ENCODE data around the gene FBXW8. TPM values are rescaled to one million over a fixed set of nuclear protein-coding genes. Genes with fewer than 3 reads are reported as not detected.

Gene FBXW8
- total RNA-seq, 5 donors from 2014 or later (not counting 1 experiment from before 2014, with no cell fraction given) = 10.7 to 17.9 (median 13.0) TPM

- Histone ChIP-seq H3K36me3 (ENCODE audit: control insufficient read depth in 2 of 2, extremely low read depth in 1 of 2, insufficient read depth in 1 of 2, low read length in 1 of 2) (no peaks in the 10 kb centered on the region), H3K4me1 (ENCODE audit: control insufficient read depth in 1 of 2, extremely low read depth in 1 of 2, insufficient read depth in 2 of 2, low read length in 2 of 2) (no peaks in the 10 kb centered on the region), H3K9me3 (no peaks in the 10 kb centered on the region), H3K27ac (ENCODE audit: low read length) (no peak overlapping the region), H3K4me3 (ENCODE audit: control insufficient read depth in 1 of 2, extremely low read depth in 1 of 2, low read length in 1 of 2) (no peak overlapping the region), H3K27me3 (replicated peaks in 1 of 2; ENCODE audit: control insufficient read depth in 2 of 2, extremely low read depth in 1 of 2, insufficient read depth in 2 of 2, low read length in 1 of 2) (no peaks in the 10 kb centered on the region)
- 93% methylated on average over 5 of the region's 7 CpGs for WGBS (ENCODE audit: insufficient coverage)
- DNase-seq (no peak), ATAC-seq (replicated peaks in 1 of 4) (no peak)
- H3K4me3 Mint-ChIP-seq = no peak overlapping the region
- H3K36me3 Mint-ChIP-seq = peaks cover 19% of the 10 kb centered on the region
- H3K27ac Mint-ChIP-seq = no peak overlapping the region
- ChIA-PET POLR2A (no interaction called here), CTCF (interaction anchor here (0.5 to 0.7 kb wide), 2 partner anchors 22 to 1190 kb away, joined by 3 to 6 read pairs; no protein-coding TSS in a partner anchor)
- no peaks in the 10 kb centered on the region for H3K4me1 Mint-ChIP-seq
- no peaks in the 10 kb centered on the region for H3K27me3 Mint-ChIP-seq
- no peaks in the 10 kb centered on the region for H3K9me3 Mint-ChIP-seq
Measured at GRCh38 chr12:116978791-116979508, 68.2 kb downstream of the FBXW8 start.

- H3K4me1 Mint-ChIP-seq = no peaks in the 10 kb centered on the region
- H3K36me3 Mint-ChIP-seq = peaks cover 13% of the 10 kb centered on the region
- no CpG with 5 or more reads among the region's 1 CpG for WGBS (ENCODE audit: insufficient coverage)
- POLR2A ChIA-PET = no interaction called here
- no peaks in the 10 kb centered on the region for H3K27me3 ChIP-seq (replicated peaks in 1 of 2; ENCODE audit: control insufficient read depth in 2 of 2, extremely low read depth in 1 of 2, insufficient read depth in 2 of 2, low read length in 1 of 2)
- H3K27ac ChIP-seq (ENCODE audit: low read length) = no peak overlapping the region
- H3K4me1 ChIP-seq (ENCODE audit: control insufficient read depth in 1 of 2, extremely low read depth in 1 of 2, insufficient read depth in 2 of 2, low read length in 2 of 2) = no peaks in the 10 kb centered on the region
- CTCF ChIA-PET = interaction anchor here in 1 of 2 donors (0.6 kb wide), 1 partner anchor 1014 kb away, joined by 3 read pairs; no protein-coding TSS in a partner anchor
- peaks cover 0 to 1% of the 10 kb centered on the region in 2 donors for H3K36me3 ChIP-seq (ENCODE audit: control insufficient read depth in 2 of 2, extremely low read depth in 1 of 2, insufficient read depth in 1 of 2, low read length in 1 of 2)
- no peaks in the 10 kb centered on the region for H3K9me3 ChIP-seq
- H3K4me3 ChIP-seq (ENCODE audit: control insufficient read depth in 1 of 2, extremely low read depth in 1 of 2, low read length in 1 of 2) = no peak overlapping the region
- DNase-seq = no peak
- ATAC-seq (replicated peaks in 1 of 4) = no peak
- no peak overlapping the region for H3K4me3 Mint-ChIP-seq
- no peaks in the 10 kb centered on the region for H3K9me3 Mint-ChIP-seq
- no peak overlapping the region for H3K27ac Mint-ChIP-seq
- H3K27me3 Mint-ChIP-seq = no peaks in the 10 kb centered on the region
Measured at GRCh38 chr12:116980083-116980482, 69.3 kb downstream of the FBXW8 start.

- Histone ChIP-seq H3K9me3 (no peaks in the 10 kb centered on the region), H3K27ac (ENCODE audit: low read length) (no peak overlapping the region), H3K4me3 (ENCODE audit: control insufficient read depth in 1 of 2, extremely low read depth in 1 of 2, low read length in 1 of 2) (no peak overlapping the region), H3K36me3 (ENCODE audit: control insufficient read depth in 2 of 2, extremely low read depth in 1 of 2, insufficient read depth in 1 of 2, low read length in 1 of 2) (peaks cover 0 to 10% of the 10 kb centered on the region in 2 donors), H3K4me1 (ENCODE audit: control insufficient read depth in 1 of 2, extremely low read depth in 1 of 2, insufficient read depth in 2 of 2, low read length in 2 of 2) (no peaks in the 10 kb centered on the region), H3K27me3 (replicated peaks in 1 of 2; ENCODE audit: control insufficient read depth in 2 of 2, extremely low read depth in 1 of 2, insufficient read depth in 2 of 2, low read length in 1 of 2) (no peaks in the 10 kb centered on the region)
- DNase-seq (no peak), ATAC-seq (replicated peaks in 1 of 4) (no peak)
- WGBS (ENCODE audit: insufficient coverage) = 93% methylated on average over 3 of the region's 10 CpGs
- Mint-ChIP-seq H3K9me3 (no peaks in the 10 kb centered on the region), H3K4me1 (no peaks in the 10 kb centered on the region), H3K27ac (no peak overlapping the region), H3K4me3 (no peak overlapping the region), H3K27me3 (no peaks in the 10 kb centered on the region), H3K36me3 (peaks cover 28% of the 10 kb centered on the region)
- POLR2A ChIA-PET = no interaction called here
- CTCF ChIA-PET = no interaction called here
Measured at GRCh38 chr12:116982791-116983411, 72.2 kb downstream of the FBXW8 start.

- Histone ChIP-seq H3K27me3 (replicated peaks in 1 of 2; ENCODE audit: control insufficient read depth in 2 of 2, extremely low read depth in 1 of 2, insufficient read depth in 2 of 2, low read length in 1 of 2) (no peaks in the 10 kb centered on the region), H3K4me3 (ENCODE audit: control insufficient read depth in 1 of 2, extremely low read depth in 1 of 2, low read length in 1 of 2) (no peak overlapping the region), H3K36me3 (ENCODE audit: control insufficient read depth in 2 of 2, extremely low read depth in 1 of 2, insufficient read depth in 1 of 2, low read length in 1 of 2) (peaks cover 0 to 10% of the 10 kb centered on the region in 2 donors), H3K4me1 (ENCODE audit: control insufficient read depth in 1 of 2, extremely low read depth in 1 of 2, insufficient read depth in 2 of 2, low read length in 2 of 2) (no peaks in the 10 kb centered on the region), H3K27ac (ENCODE audit: low read length) (no peak overlapping the region), H3K9me3 (no peaks in the 10 kb centered on the region)
- Mint-ChIP-seq H3K4me1 (no peaks in the 10 kb centered on the region), H3K27ac (no peak overlapping the region), H3K27me3 (no peaks in the 10 kb centered on the region), H3K4me3 (no peak overlapping the region), H3K9me3 (no peaks in the 10 kb centered on the region), H3K36me3 (peaks cover 34% of the 10 kb centered on the region)
- no peak for ATAC-seq (replicated peaks in 1 of 4)
- ChIA-PET POLR2A (no interaction called here), CTCF (no interaction called here)
- DNase-seq = no peak
- WGBS (ENCODE audit: insufficient coverage) = 77% methylated on average over 5 of the region's 5 CpGs
Measured at GRCh38 chr12:116984098-116984497, 73.3 kb downstream of the FBXW8 start.

GRCh38 chr12:116990329-116990728 is 79.6 kb downstream of the FBXW8 start:
- ATAC-seq (replicated peaks in 1 of 4) (no peak), DNase-seq (no peak)
- Histone ChIP-seq H3K27me3 (replicated peaks in 1 of 2; ENCODE audit: control insufficient read depth in 2 of 2, extremely low read depth in 1 of 2, insufficient read depth in 2 of 2, low read length in 1 of 2) (no peaks in the 10 kb centered on the region), H3K27ac (ENCODE audit: low read length) (no peak overlapping the region), H3K4me1 (ENCODE audit: control insufficient read depth in 1 of 2, extremely low read depth in 1 of 2, insufficient read depth in 2 of 2, low read length in 2 of 2) (no peaks in the 10 kb centered on the region), H3K4me3 (ENCODE audit: control insufficient read depth in 1 of 2, extremely low read depth in 1 of 2, low read length in 1 of 2) (no peak overlapping the region), H3K36me3 (ENCODE audit: control insufficient read depth in 2 of 2, extremely low read depth in 1 of 2, insufficient read depth in 1 of 2, low read length in 1 of 2) (peaks cover 0 to 12% of the 10 kb centered on the region in 2 donors), H3K9me3 (no peaks in the 10 kb centered on the region)
- Mint-ChIP-seq H3K36me3 (peaks cover 67% of the 10 kb centered on the region), H3K4me1 (no peaks in the 10 kb centered on the region), H3K9me3 (no peaks in the 10 kb centered on the region), H3K4me3 (no peak overlapping the region), H3K27me3 (no peaks in the 10 kb centered on the region), H3K27ac (no peak overlapping the region)
- ChIA-PET POLR2A (no interaction called here), CTCF (interaction anchor here in 1 of 2 donors (1.0 kb wide), 1 partner anchor 35 kb away, joined by 3 read pairs; no protein-coding TSS in a partner anchor)

- Histone ChIP-seq H3K4me3 (ENCODE audit: control insufficient read depth in 1 of 2, extremely low read depth in 1 of 2, low read length in 1 of 2) (no peak overlapping the region), H3K4me1 (ENCODE audit: control insufficient read depth in 1 of 2, extremely low read depth in 1 of 2, insufficient read depth in 2 of 2, low read length in 2 of 2) (no peaks in the 10 kb centered on the region), H3K27me3 (replicated peaks in 1 of 2; ENCODE audit: control insufficient read depth in 2 of 2, extremely low read depth in 1 of 2, insufficient read depth in 2 of 2, low read length in 1 of 2) (no peaks in the 10 kb centered on the region), H3K27ac (ENCODE audit: low read length) (no peak overlapping the region), H3K9me3 (no peaks in the 10 kb centered on the region), H3K36me3 (ENCODE audit: control insufficient read depth in 2 of 2, extremely low read depth in 1 of 2, insufficient read depth in 1 of 2, low read length in 1 of 2) (peaks cover 0 to 9% of the 10 kb centered on the region in 2 donors)
- no peak overlapping the region for H3K27ac Mint-ChIP-seq
- DNase-seq (no peak), ATAC-seq (replicated peaks in 1 of 4) (no peak)
- POLR2A ChIA-PET = no interaction called here
- peaks cover 69% of the 10 kb centered on the region for H3K36me3 Mint-ChIP-seq
- H3K4me3 Mint-ChIP-seq = no peak overlapping the region
- H3K9me3 Mint-ChIP-seq = no peaks in the 10 kb centered on the region
- H3K27me3 Mint-ChIP-seq = no peaks in the 10 kb centered on the region
- 93% methylated on average over 5 of the region's 7 CpGs for WGBS (ENCODE audit: insufficient coverage)
- H3K4me1 Mint-ChIP-seq = no peaks in the 10 kb centered on the region
- CTCF ChIA-PET = interaction anchor here in 1 of 2 donors (0.5 kb wide), 1 partner anchor 107 kb away, joined by 3 read pairs; no protein-coding TSS in a partner anchor
Measured at GRCh38 chr12:116990971-116991966, 80.5 kb downstream of the FBXW8 start.

All from T-cell (primary cell).